SJSA1 (cell line): Measurements from ENCODE around the gene SAMD9L. TPM values are rescaled to one million over a fixed set of nuclear protein-coding genes. Genes with fewer than 3 reads are reported as not detected.

Experiments
- DNase-seq, 2 experiments: peaks; one replicate each; pipeline ENCODE4 v3.0.0-alpha.2; 2015 to 2020; ENCODE audit warnings: low spot score in 2 of 2, low read depth in 1 of 2
- H3K27ac ChIP-seq: fragments of 250-450 bp; sonication (Bioruptor Pico); 2 replicates; pipeline ENCODE4 v1.5.1; 2020; ENCODE audit warnings: mild to moderate bottlenecking, moderate library complexity
- H3K27me3 ChIP-seq: fragments of 250-450 bp; sonication (Bioruptor Pico); replicated peaks from 2 replicates; pipeline ENCODE4 v1.5.1; 2020; ENCODE audit warnings: mild to moderate bottlenecking, moderate library complexity
- H3K36me3 ChIP-seq: fragments of 250-450 bp; sonication (Bioruptor Pico); 2 replicates; pipeline ENCODE4 v1.5.1; 2020; ENCODE audit warnings: mild to moderate bottlenecking
- H3K4me1 ChIP-seq: fragments of 250-450 bp; sonication (Bioruptor Pico); replicated peaks from 2 replicates; pipeline ENCODE4 v1.6.1; 2021; ENCODE audit warnings: mild to moderate bottlenecking
- H3K4me3 ChIP-seq: fragments of 250-450 bp; sonication (Bioruptor Pico); 2 replicates; pipeline ENCODE4 v1.5.1; 2020; ENCODE audit warnings: mild to moderate bottlenecking
- H3K9me3 ChIP-seq: fragments of 250-450 bp; sonication (Bioruptor Pico); replicated peaks from 2 replicates; pipeline ENCODE4 v1.5.1; 2020; ENCODE audit warnings: mild to moderate bottlenecking
- total RNA-seq: library from RNA; depleted of rRNA; stranded (reverse); fragments of >200 nt; shearing (Covaris generic); gene quantifications from 2 replicates; pipeline ENCODE4 v1.2.3, GENCODE V29; 2014; rRNA removed

Gene SAMD9L
- 13.1 and 16.4 TPM in 2 replicates for total RNA-seq

DNA sequence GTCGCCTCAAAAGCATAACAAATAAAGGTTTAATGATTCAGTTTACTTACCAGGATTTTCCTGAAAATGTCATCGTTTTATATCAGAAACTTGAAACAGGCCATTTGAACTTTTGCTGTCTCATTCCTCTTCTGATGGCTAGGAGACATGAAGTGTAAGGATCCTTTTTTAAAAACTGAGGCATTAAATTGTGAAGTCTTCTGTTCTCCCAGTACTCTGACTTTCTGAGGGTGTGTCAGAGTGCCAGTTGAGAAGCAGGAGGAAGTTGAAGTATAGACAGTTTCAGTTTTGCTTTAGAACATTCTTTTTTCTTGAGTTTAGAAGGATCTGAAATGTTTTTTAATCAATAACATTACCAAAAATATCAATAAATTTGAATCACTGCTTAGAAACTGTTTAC, at the start of gene SAMD9L:
Gene SAMD9L, minus strand, starts transcription at position 242 of the 400 bp plus-strand sequence. CDS start 12,414 bp downstream, outside the sequence.
- H3K27me3 ChIP-seq: no peaks in the 10 kb centered on the region
- H3K36me3 ChIP-seq: peaks cover 14% of the 10 kb centered on the region
- peak within 1 kb of the TSS; percentile 33 for H3K4me3 ChIP-seq
- H3K27ac ChIP-seq: peak within 1 kb of the TSS; percentile 70
- H3K9me3 ChIP-seq: no peaks in the 10 kb centered on the region
- DNase-seq: peak in 1 of 2 experiments; percentile 46
- peaks cover 20% of the 10 kb centered on the region for H3K4me1 ChIP-seq

DNA sequence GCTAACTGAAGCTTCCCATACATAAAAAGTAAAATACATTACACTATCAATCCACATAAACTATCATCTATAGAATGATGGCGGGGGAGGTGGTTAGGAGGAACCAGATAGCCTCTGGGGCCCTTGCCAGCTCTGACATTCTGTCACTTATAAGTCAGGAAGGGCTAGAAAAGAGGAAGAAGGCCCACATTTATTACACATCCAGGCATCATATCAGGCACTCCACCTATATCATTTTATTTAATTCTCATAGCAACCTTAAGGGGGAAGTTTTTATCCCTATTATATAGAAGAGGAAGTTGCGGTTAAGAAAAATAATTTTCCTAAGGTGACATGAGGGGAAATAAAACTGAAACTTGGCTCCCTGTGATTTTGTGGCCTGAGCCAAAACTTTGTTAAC, 48.2 kb upstream of the SAMD9L start:
- Histone ChIP-seq H3K4me1 (no peaks in the 10 kb centered on the region), H3K9me3 (no peaks in the 10 kb centered on the region), H3K4me3 (no peak overlapping the region), H3K36me3 (no peaks in the 10 kb centered on the region), H3K27ac (no peak overlapping the region), H3K27me3 (peaks cover 12% of the 10 kb centered on the region)
- DNase-seq: no peak

DNA sequence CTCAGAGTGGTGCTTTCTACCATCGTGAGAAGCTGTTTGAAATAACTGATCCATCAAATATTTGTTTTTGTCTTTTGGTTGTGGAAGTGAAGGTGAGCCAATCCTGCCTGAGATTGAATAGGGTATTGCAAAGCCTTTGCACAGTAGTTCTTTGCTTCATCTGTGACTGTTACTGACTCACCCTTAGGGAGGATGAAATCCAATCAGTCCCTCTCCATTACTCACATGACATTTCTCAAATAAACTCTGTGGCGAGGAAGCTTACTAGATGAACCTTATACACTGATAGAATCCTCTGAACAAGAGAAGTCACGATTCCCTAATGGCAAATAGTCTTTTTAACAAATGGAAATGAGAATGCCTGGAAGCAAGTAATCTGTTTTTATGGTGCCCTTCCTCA, 46.2 kb upstream of the SAMD9L start:
- H3K9me3 ChIP-seq: no peaks in the 10 kb centered on the region
- no peak overlapping the region for H3K27ac ChIP-seq
- no peak overlapping the region for H3K4me3 ChIP-seq
- peaks cover 20% of the 10 kb centered on the region for H3K27me3 ChIP-seq
- no peak for DNase-seq
- H3K4me1 ChIP-seq: no peaks in the 10 kb centered on the region
- no peaks in the 10 kb centered on the region for H3K36me3 ChIP-seq

DNA sequence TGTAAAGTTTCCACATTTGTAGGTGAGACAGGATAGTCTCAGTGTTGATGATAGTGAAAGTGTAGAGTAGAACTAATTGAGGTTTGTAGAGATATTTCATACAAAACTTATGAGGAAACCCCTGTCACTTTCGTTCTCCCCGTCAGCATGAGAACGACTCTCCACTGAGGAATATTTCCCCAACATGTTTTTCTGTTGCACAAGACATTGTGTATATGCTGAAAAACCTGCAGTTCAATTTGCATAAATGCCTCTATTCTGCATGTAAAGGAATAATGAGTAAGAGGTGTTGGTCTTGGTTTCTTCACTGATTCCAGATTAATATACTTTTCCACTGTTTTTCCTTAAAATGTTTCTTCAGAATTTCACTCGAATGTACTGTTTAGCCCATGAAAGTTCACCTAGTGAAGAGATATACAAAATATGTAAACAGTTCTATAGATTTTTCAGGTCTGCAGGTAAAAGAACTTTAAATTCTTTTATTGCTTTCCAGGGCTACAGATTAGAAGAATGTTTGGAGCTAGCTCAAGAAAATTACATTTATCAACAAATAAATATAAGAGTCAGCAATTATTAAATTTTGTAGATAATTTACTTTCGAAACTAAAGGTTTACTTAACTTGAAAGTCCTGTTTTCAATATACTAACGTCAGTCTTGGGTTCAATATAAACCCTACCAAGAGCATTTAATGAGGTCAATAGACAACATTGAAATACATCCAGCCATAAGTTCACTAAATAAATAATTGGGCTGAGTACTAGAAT, 40.9 kb upstream of the SAMD9L start:
- Histone ChIP-seq H3K4me3 (no peak overlapping the region), H3K27me3 (peaks cover 43% of the 10 kb centered on the region), H3K9me3 (no peaks in the 10 kb centered on the region), H3K4me1 (no peaks in the 10 kb centered on the region), H3K27ac (no peak overlapping the region), H3K36me3 (no peaks in the 10 kb centered on the region)
- DNase-seq: no peak

DNA sequence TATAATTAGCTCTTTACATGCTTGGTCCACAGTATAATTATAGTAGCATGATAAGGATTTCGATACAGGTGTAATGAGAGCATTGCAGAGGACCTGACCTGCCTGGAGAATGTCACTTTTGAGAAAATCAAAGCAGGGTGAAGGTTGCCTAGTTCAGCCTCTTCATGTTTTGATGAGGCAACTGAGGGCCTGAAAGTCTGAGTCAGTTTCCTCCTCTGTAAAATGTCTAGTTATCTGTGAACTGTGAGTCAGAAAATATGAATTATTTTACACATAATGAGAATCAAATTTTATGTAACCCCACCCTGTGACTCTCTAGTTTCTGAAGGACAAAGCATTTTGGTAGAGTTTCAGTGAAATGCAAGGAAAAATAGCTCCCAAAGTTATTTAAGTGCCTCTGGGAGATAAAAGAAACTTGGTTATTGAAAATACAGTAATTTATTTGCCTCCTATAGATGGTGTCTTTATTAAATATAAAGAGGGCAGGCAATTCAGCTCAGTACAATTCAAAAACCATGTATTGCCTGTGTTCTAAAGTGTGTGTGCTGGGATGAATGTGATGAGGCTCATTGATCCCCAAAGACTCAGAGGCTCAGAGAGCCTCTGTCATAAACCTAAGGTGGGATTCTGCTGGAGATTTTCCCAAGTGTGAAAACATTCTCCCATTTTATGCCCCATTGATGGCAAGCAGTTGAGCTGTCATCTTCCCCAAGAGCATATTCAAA, 37.3 kb upstream of the SAMD9L start:
- Histone ChIP-seq H3K27ac (no peak overlapping the region), H3K27me3 (peaks cover 44% of the 10 kb centered on the region), H3K4me1 (no peaks in the 10 kb centered on the region), H3K4me3 (no peak overlapping the region), H3K9me3 (no peaks in the 10 kb centered on the region), H3K36me3 (no peaks in the 10 kb centered on the region)
- no peak for DNase-seq

DNA sequence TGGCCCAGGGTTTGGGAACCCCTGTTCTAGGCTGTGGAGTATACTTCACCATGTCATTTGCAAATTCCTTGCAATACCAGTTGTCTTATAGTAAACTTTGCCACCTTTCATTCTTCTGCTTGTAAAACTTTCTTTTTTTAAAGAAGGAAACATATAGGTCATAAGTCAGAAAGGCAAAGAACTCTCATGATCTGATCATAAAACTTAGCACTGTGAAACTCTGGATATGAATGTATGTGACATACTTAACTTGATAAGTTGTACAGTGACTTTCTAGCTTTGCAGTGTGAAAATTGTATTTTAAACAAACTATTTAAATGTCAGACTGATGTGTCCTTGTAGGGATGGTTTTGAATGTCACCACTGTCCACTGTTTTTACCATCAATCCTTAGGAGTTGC, 31.0 kb upstream of the SAMD9L start:
- Histone ChIP-seq H3K4me3 (no peak overlapping the region), H3K4me1 (no peaks in the 10 kb centered on the region), H3K27me3 (peaks cover 29% of the 10 kb centered on the region), H3K27ac (no peak overlapping the region), H3K9me3 (no peaks in the 10 kb centered on the region), H3K36me3 (no peaks in the 10 kb centered on the region)
- no peak for DNase-seq

DNA sequence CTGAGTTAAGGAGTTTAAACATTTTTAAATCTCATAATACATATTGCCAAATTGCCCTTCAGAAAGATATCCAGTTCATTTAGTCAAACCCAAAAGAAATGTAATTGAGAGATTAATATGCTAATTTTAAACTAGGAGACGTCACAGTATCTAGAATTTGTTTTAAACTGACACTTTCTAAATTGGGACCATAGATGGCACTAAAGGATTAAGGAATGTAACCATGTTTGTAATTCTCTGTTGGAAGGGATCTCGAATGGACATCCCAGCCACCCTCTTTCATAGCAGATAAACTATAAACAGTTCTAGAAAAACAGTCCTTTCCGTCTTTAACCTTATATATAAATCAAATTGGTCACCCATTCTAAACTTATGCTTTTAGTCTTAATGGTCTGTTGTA, 30.0 kb upstream of the SAMD9L start:
- H3K36me3 ChIP-seq: no peaks in the 10 kb centered on the region
- no peak overlapping the region for H3K27ac ChIP-seq
- no peak overlapping the region for H3K4me3 ChIP-seq
- peaks cover 29% of the 10 kb centered on the region for H3K27me3 ChIP-seq
- no peaks in the 10 kb centered on the region for H3K4me1 ChIP-seq
- DNase-seq: no peak
- H3K9me3 ChIP-seq: no peaks in the 10 kb centered on the region

DNA sequence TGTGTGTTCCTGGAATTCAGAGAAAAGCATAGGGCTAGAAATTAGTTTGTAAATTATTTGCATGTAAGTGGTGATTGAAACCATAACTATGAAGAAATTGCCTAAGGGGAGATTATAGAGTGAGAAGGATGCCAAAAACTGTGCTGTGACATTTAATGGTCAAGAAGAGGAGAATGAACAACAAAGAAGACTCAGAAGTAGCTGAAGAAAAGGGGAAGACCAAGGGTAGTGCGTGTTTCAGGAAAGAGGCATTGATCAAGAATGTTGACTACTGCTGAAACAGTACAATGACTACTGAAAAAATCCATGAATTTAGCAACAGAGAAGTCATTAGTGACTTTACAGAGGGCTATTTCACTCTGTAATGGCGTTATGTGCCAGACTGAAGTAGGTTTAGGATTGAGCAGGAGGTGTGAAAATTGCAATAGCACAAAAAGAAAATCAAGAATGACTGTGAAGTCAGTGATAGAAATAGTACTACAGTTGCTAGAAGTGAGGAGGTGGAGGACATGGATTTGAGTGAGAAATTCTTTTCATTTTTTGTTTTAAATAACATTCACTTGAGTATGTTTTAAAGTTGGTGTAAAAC, 28.9 kb upstream of the SAMD9L start:
- no peak for DNase-seq

DNA sequence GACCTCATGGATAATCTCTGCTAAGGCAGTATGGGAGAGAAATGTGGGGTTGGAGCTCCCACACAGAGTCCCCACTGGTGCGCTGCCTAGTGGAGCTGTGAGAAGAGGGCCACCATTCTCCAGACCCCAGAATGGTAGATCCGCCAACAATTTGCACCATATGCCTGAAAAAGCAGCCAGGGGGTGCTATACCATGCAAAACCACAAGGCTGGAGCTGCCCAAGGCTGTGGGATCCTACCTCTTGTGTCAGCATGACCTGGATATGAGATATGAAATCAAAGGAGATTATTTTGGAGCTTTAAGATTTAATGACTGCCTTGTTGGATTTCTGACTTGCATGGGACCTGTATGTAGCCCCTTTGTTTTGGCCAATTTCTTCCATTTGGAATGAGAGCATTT, 27.0 kb upstream of the SAMD9L start:
- no peaks in the 10 kb centered on the region for H3K4me1 ChIP-seq
- no peak for DNase-seq
- no peak overlapping the region for H3K27ac ChIP-seq
- no peaks in the 10 kb centered on the region for H3K36me3 ChIP-seq
- no peak overlapping the region for H3K4me3 ChIP-seq
- peaks cover 7% of the 10 kb centered on the region for H3K9me3 ChIP-seq
- peaks cover 14% of the 10 kb centered on the region for H3K27me3 ChIP-seq

More for the DNA sequence above, 28.9 kb upstream of the SAMD9L start:
- peaks cover 21% of the 10 kb centered on the region for H3K27me3 ChIP-seq
- no peak overlapping the region for H3K27ac ChIP-seq
- H3K4me3 ChIP-seq: no peak overlapping the region
- H3K9me3 ChIP-seq: no peaks in the 10 kb centered on the region
- no peaks in the 10 kb centered on the region for H3K4me1 ChIP-seq
- H3K36me3 ChIP-seq: no peaks in the 10 kb centered on the region

DNA sequence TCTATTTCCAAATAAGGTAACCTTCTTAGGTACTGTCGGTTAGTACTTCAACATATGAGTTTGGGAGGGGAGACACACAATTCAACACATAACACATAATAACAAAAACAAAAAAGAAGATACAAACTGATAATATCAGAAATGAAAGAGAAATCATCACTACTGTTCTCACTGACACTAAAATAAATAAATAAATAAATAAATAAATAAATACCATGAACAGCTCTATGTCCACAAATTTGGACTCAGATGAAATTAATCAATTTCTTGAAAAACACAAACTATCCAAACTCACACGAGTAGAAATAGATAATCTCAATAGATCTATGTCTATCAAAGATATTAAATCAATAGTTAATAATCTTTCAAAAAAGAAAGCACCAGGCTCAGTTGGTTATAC, 24.5 kb upstream of the SAMD9L start:
- no peak overlapping the region for H3K27ac ChIP-seq
- no peak overlapping the region for H3K4me3 ChIP-seq
- 0 out of 2 replicates have a peak, but pooled peaks cover under 1% of the 10 kb centered on the region for H3K27me3 ChIP-seq
- H3K4me1 ChIP-seq: no peaks in the 10 kb centered on the region
- peaks cover 7% of the 10 kb centered on the region for H3K9me3 ChIP-seq
- no peaks in the 10 kb centered on the region for H3K36me3 ChIP-seq
- DNase-seq: no peak

DNA sequence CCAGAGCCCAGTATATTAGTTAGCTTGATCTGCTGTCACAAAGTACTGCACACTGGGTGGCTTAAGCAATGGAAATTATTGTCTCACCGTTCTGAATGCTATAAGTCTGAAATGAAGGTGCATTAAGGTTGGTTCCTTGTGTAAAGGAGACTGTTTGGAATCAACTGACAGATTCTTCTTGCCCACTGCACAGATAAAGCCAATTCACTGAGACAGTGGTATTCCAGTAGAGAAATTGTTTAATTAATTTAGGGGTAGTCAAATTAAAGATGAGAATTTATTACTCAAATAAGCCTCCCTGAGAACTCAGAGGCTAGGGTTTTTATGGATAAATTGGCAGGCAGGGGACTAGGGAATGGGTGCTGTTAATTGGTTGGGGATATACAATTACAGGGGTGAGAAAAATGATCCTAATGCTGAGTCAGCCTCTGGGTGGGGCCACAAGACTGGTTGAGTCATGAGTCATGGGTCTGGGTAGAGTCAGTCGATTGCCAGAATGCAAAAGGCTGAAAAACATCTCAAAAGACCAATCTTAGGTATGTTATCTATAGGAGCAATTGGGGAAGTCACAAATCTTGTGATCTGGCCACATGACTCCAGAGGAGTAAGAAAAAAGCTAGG, 23.5 kb upstream of the SAMD9L start:
- no peak for DNase-seq
- no peaks in the 10 kb centered on the region for H3K36me3 ChIP-seq
- peaks cover 7% of the 10 kb centered on the region for H3K9me3 ChIP-seq
- H3K4me1 ChIP-seq: no peaks in the 10 kb centered on the region
- H3K27me3 ChIP-seq: no peaks in the 10 kb centered on the region
- H3K27ac ChIP-seq: no peak overlapping the region
- H3K4me3 ChIP-seq: no peak overlapping the region

DNA sequence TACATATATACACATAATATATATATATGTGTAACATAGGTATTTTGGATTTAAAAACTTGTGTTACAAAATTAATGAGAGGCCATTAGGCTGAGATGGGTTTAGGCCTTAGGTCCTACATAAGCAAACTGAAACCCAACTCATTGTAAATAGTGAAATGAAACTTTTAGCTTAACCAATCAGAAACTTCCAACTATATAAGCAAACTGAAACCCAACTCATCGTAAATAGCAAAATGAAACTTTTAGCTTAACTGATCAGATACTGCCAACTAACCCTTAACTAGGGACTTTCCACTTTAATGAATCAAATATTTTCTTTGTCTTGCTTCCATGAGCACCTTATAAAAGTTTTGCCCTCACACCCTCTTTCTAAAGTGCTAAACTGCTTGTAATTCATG, 17.3 kb upstream of the SAMD9L start:
- H3K27me3 ChIP-seq: no peaks in the 10 kb centered on the region
- H3K27ac ChIP-seq: no peak overlapping the region
- no peak overlapping the region for H3K4me3 ChIP-seq
- no peaks in the 10 kb centered on the region for H3K9me3 ChIP-seq
- no peaks in the 10 kb centered on the region for H3K36me3 ChIP-seq
- no peaks in the 10 kb centered on the region for H3K4me1 ChIP-seq
- DNase-seq: no peak

DNA sequence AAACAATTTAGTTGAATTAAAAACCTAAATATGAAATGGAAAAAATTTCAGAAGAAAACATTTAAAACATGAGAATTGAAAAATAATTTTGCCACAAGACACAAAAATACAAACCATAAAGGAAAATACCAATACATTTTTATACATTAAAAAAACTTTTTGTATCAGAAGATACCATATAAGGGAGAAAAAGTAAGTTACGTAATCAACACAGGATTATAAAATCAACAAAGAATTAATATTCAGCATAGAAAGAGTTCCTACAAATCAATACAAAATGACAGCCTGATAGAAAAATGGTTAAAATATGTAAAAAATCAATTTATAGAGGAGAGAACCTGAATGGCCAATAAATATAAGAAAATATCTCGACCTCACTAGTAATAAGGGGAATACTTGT, 16.6 kb upstream of the SAMD9L start:
- Histone ChIP-seq H3K27ac (no peak overlapping the region), H3K36me3 (no peaks in the 10 kb centered on the region), H3K27me3 (no peaks in the 10 kb centered on the region), H3K4me3 (no peak overlapping the region), H3K9me3 (no peaks in the 10 kb centered on the region), H3K4me1 (peaks cover 2% of the 10 kb centered on the region)
- DNase-seq: no peak
